K562 (cell line): Measurements from ENCODE around the gene PPP2R5A. TPM values are rescaled to one million over a fixed set of nuclear protein-coding genes. Genes with fewer than 3 reads are reported as not detected.

Experiments used
- ETS2 ChIP-seq: IDR thresholded peaks from 2 replicates; pipeline ENCODE4 v1.6.1; 2016; ENCODE audit warnings: borderline replicate concordance, missing genetic modification characterization, mild to moderate bottlenecking, moderate library complexity, missing compliant biosample characterization; ENCODE audit not compliant: poor library complexity, severe bottlenecking
- ILF3 ChIP-seq: fragments of 450-650 bp; IDR thresholded peaks from 2 replicates; pipeline ENCODE4 v1.6.1; 2018; ENCODE audit warnings: antibody characterized with exemption, mild to moderate bottlenecking, moderate library complexity, borderline replicate concordance
- NELFE ChIP-seq: IDR thresholded peaks from 2 replicates; pipeline ENCODE4 v1.6.1; 2011; ENCODE audit warnings: mild to moderate bottlenecking; ENCODE audit not compliant: insufficient read depth, insufficient read length
- RBM25 ChIP-seq: fragments of 200-400 bp; formaldehyde crosslinking; IDR thresholded peaks from 2 replicates; pipeline ENCODE4 v1.6.1; 2018; ENCODE audit warnings: low read length, low read depth, moderate library complexity; ENCODE audit not compliant: severe bottlenecking
- U2AF1 ChIP-seq: fragments of 200-400 bp; formaldehyde crosslinking; optimal IDR thresholded peaks from 2 replicates; pipeline ENCODE3; 2017; ENCODE audit warnings: mild to moderate bottlenecking, low read depth, low read length, moderate library complexity
- ZNF133 ChIP-seq: fragments of 250-450 bp; sonication (Bioruptor Pico); IDR thresholded peaks from 2 replicates; pipeline ENCODE4 v1.4.0; 2020; ENCODE audit warnings: mild to moderate bottlenecking
- ZSCAN29 ChIP-seq: fragments of 450-650 bp; IDR thresholded peaks from 2 replicates; pipeline ENCODE4 v1.6.1; 2017
- polyA plus RNA-seq, 8 experiments: library from polyadenylated mRNA; depleted of rRNA in 4 of 8; stranded (reverse) in 5 of 8; unstranded in 3 of 8; fragments of >200 nt; fragmentation: Nextera tagmentation in 2 of 8; fragmentation: Illumina TruSeq in 1 of 8; extraction: Ambion mirVana in 2 of 8; extraction: Trizol in 1 of 8; gene quantifications; 2 replicates each; pipeline versions ENCODE4 v1.2.1 to v1.2.3, GENCODE V29; 2011 to 2014; ENCODE audit warnings: inconsistent platforms in 1 of 8, missing spikeins in 1 of 8
- total RNA-seq, 7 experiments: library from RNA; depleted of rRNA in 6 of 7; stranded (reverse); fragments of >200 nt in 6 of 7; fragmentation: Illumina TruSeq in 2 of 7; extraction: Trizol in 2 of 7; gene quantifications; 2 replicates each; pipeline versions ENCODE4 v1.2.1 to v1.2.3, GENCODE V29; 2011 to 2021; ENCODE audit warnings: low replicate concordance in 1 of 7
- TF ChIP-seq, protein P1 (sequence below): fragments of 450-650 bp; IDR thresholded peaks from 2 replicates; pipeline ENCODE4 v1.6.1; 2016; ENCODE audit warnings: mild to moderate bottlenecking, moderate library complexity
- TF ChIP-seq, protein P2 (sequence below): fragments of 150-350 bp; conservative IDR thresholded peaks from 2 replicates; pipeline ENCODE4 v1.6.1; 2014; ENCODE audit warnings: low read length
- TF ChIP-seq, protein P3 (sequence below): IDR thresholded peaks from 2 replicates; pipeline ENCODE4 v1.6.1; 2016; ENCODE audit warnings: missing genetic modification characterization, missing compliant biosample characterization

The PPP2R5A gene
- total and polyA plus RNA-seq, 9 of the 15 experiments (the other 6 are each of a cell fraction or from before 2014, with no cell fraction given) = 26.9 to 106 (median 64.3) TPM

DNA sequence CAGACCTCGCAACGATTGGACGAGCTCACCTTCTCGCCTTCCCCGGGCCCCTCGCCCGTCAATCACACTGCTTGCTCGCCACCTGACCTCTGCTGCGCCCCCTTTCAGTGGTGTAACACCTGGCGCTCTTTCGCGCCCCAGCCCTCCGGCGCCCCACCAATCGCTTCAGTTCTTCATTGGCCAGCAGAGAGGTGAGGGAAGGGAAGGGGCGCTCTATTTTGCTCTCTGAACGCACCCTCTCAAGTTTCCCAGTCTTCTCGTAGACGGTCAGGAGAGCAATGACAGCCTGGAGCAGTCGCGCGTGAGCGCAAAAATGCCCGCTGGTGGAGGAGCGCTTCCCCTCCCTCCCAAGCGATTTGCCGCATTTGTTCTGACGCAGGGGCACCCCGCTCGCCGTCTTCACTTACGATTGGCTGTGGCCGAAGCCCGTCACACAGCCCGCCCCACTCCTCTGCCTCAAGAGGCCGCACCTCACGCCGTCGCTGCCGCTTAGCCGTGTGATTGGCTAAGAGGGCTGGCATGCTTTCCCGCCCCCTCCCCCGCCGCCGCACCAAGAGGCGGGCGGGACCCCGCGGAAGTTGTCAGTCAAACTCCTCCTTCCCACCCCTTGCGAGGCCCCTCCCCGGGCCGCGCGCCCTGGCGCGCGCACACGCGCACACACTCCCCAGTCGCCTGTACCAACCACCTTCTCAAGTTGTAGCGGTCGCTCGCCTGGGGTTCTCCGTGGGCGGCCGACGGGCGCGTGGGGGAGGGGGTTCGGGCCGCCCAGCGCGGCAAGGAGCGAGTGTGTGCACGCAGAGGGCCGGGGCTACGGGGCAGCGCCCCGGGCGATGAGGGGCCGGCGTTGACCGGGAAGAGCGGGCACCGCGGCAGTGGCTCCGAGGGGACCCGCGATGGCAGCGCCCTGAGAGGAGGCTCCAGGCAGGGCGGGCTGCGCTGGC is at the start of gene PPP2R5A (continued):
- TF ChIP-seq RBM25 (peak; percentile 87), U2AF1 (peak; percentile 24), ZNF133 (CRISPR knock-in tag) (no peak), ILF3 (peak; percentile 81; the same call in 1 of the 2 replicates), ZSCAN29 (peak; percentile 22; the same call in 1 of the 2 replicates), ETS2 (tag) (no peak), NELFE (no peak)
- TF ChIP-seq, protein P1, sequence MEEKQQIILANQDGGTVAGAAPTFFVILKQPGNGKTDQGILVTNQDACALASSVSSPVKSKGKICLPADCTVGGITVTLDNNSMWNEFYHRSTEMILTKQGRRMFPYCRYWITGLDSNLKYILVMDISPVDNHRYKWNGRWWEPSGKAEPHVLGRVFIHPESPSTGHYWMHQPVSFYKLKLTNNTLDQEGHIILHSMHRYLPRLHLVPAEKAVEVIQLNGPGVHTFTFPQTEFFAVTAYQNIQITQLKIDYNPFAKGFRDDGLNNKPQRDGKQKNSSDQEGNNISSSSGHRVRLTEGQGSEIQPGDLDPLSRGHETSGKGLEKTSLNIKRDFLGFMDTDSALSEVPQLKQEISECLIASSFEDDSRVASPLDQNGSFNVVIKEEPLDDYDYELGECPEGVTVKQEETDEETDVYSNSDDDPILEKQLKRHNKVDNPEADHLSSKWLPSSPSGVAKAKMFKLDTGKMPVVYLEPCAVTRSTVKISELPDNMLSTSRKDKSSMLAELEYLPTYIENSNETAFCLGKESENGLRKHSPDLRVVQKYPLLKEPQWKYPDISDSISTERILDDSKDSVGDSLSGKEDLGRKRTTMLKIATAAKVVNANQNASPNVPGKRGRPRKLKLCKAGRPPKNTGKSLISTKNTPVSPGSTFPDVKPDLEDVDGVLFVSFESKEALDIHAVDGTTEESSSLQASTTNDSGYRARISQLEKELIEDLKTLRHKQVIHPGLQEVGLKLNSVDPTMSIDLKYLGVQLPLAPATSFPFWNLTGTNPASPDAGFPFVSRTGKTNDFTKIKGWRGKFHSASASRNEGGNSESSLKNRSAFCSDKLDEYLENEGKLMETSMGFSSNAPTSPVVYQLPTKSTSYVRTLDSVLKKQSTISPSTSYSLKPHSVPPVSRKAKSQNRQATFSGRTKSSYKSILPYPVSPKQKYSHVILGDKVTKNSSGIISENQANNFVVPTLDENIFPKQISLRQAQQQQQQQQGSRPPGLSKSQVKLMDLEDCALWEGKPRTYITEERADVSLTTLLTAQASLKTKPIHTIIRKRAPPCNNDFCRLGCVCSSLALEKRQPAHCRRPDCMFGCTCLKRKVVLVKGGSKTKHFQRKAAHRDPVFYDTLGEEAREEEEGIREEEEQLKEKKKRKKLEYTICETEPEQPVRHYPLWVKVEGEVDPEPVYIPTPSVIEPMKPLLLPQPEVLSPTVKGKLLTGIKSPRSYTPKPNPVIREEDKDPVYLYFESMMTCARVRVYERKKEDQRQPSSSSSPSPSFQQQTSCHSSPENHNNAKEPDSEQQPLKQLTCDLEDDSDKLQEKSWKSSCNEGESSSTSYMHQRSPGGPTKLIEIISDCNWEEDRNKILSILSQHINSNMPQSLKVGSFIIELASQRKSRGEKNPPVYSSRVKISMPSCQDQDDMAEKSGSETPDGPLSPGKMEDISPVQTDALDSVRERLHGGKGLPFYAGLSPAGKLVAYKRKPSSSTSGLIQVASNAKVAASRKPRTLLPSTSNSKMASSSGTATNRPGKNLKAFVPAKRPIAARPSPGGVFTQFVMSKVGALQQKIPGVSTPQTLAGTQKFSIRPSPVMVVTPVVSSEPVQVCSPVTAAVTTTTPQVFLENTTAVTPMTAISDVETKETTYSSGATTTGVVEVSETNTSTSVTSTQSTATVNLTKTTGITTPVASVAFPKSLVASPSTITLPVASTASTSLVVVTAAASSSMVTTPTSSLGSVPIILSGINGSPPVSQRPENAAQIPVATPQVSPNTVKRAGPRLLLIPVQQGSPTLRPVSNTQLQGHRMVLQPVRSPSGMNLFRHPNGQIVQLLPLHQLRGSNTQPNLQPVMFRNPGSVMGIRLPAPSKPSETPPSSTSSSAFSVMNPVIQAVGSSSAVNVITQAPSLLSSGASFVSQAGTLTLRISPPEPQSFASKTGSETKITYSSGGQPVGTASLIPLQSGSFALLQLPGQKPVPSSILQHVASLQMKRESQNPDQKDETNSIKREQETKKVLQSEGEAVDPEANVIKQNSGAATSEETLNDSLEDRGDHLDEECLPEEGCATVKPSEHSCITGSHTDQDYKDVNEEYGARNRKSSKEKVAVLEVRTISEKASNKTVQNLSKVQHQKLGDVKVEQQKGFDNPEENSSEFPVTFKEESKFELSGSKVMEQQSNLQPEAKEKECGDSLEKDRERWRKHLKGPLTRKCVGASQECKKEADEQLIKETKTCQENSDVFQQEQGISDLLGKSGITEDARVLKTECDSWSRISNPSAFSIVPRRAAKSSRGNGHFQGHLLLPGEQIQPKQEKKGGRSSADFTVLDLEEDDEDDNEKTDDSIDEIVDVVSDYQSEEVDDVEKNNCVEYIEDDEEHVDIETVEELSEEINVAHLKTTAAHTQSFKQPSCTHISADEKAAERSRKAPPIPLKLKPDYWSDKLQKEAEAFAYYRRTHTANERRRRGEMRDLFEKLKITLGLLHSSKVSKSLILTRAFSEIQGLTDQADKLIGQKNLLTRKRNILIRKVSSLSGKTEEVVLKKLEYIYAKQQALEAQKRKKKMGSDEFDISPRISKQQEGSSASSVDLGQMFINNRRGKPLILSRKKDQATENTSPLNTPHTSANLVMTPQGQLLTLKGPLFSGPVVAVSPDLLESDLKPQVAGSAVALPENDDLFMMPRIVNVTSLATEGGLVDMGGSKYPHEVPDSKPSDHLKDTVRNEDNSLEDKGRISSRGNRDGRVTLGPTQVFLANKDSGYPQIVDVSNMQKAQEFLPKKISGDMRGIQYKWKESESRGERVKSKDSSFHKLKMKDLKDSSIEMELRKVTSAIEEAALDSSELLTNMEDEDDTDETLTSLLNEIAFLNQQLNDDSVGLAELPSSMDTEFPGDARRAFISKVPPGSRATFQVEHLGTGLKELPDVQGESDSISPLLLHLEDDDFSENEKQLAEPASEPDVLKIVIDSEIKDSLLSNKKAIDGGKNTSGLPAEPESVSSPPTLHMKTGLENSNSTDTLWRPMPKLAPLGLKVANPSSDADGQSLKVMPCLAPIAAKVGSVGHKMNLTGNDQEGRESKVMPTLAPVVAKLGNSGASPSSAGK = peak; percentile 73
- TF ChIP-seq, protein P2, sequence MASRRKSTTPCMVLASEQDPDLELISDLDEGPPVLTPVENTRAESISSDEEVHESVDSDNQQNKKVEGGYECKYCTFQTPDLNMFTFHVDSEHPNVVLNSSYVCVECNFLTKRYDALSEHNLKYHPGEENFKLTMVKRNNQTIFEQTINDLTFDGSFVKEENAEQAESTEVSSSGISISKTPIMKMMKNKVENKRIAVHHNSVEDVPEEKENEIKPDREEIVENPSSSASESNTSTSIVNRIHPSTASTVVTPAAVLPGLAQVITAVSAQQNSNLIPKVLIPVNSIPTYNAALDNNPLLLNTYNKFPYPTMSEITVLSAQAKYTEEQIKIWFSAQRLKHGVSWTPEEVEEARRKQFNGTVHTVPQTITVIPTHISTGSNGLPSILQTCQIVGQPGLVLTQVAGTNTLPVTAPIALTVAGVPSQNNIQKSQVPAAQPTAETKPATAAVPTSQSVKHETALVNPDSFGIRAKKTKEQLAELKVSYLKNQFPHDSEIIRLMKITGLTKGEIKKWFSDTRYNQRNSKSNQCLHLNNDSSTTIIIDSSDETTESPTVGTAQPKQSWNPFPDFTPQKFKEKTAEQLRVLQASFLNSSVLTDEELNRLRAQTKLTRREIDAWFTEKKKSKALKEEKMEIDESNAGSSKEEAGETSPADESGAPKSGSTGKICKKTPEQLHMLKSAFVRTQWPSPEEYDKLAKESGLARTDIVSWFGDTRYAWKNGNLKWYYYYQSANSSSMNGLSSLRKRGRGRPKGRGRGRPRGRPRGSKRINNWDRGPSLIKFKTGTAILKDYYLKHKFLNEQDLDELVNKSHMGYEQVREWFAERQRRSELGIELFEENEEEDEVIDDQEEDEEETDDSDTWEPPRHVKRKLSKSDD = no peak
- TF ChIP-seq, protein P3, sequence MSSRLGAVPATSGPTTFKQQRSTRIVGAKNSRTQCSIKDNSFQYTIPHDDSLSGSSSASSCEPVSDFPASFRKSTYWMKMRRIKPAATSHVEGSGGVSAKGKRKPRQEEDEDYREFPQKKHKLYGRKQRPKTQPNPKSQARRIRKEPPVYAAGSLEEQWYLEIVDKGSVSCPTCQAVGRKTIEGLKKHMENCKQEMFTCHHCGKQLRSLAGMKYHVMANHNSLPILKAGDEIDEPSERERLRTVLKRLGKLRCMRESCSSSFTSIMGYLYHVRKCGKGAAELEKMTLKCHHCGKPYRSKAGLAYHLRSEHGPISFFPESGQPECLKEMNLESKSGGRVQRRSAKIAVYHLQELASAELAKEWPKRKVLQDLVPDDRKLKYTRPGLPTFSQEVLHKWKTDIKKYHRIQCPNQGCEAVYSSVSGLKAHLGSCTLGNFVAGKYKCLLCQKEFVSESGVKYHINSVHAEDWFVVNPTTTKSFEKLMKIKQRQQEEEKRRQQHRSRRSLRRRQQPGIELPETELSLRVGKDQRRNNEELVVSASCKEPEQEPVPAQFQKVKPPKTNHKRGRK (tag) = no peak
